ENCODE results near the gene GRM5. TPM values are rescaled to one million over a fixed set of nuclear protein-coding genes. Genes with fewer than 3 reads are reported as not detected.

GRM5 gene
- total and polyA plus RNA-seq, 4 donors, result not detected

DNA sequence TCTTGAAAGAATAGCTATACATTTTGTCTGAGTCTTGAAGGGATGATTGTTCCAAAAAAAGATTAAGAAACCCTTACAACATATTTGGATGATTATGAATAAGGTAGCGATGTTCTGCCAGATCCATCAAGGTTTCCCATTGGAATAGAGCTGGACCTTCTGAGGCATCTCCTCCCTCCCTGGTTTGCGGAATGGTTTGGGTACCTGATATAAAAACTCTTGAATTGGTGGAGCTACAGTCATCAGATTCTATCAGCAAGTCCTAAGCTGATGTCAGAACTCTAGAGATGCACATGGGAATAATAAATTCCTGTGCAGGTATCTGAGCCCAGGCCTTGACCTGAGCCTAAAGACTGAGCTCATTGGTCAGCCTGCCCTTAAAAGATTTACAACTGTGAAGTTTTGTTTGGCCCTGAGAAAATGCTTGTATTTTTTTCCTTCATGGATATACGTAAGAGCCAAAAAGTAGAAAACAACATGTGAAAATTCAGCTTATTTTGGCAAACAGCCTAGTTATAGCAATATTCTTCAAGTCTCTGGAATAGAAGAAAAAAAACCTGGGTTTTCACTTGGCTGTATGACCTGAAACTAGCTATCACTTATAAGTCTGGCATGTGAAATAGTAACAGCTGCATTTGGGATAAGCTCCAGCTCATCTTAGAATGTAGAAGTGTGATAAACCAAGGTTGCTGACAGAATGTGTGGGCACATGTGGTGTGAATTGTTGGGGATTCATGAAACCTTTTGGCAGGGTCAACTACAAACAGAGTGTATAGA is 462.5 kb downstream of the GRM5 start:
- Histone ChIP-seq H3K4me1 (ENCODE audit: control insufficient read depth in 4 of 4, insufficient read depth in 4 of 4, low read length in 3 of 4) (no peaks in the 10 kb centered on the region), H3K4me3 (ENCODE audit: low read depth in 1 of 3, low read length in 3 of 3) (no peak overlapping the region), H3K27me3 (ENCODE audit: control insufficient read depth in 4 of 4, insufficient read depth in 4 of 4, low read length in 3 of 4) (no peaks in the 10 kb centered on the region), H3K9ac (ENCODE audit: low read depth in 1 of 2, low read length in 2 of 2) (no peak overlapping the region), H3K9me3 (ENCODE audit: control insufficient read depth in 4 of 4, low read length in 3 of 4) (no peaks in the 10 kb centered on the region), H3K36me3 (ENCODE audit: control insufficient read depth in 4 of 4, insufficient read depth in 3 of 4, low read depth in 1 of 4, low read length in 3 of 4) (no peaks in the 10 kb centered on the region), H3K27ac (ENCODE audit: low read depth in 1 of 2, low read length in 2 of 2) (no peak overlapping the region)
- WGBS, result 90% methylated on average over 3 of the region's 3 CpGs
- no peak for DNase-seq (ENCODE audit: low spot score)
- TF ChIP-seq, protein P1, sequence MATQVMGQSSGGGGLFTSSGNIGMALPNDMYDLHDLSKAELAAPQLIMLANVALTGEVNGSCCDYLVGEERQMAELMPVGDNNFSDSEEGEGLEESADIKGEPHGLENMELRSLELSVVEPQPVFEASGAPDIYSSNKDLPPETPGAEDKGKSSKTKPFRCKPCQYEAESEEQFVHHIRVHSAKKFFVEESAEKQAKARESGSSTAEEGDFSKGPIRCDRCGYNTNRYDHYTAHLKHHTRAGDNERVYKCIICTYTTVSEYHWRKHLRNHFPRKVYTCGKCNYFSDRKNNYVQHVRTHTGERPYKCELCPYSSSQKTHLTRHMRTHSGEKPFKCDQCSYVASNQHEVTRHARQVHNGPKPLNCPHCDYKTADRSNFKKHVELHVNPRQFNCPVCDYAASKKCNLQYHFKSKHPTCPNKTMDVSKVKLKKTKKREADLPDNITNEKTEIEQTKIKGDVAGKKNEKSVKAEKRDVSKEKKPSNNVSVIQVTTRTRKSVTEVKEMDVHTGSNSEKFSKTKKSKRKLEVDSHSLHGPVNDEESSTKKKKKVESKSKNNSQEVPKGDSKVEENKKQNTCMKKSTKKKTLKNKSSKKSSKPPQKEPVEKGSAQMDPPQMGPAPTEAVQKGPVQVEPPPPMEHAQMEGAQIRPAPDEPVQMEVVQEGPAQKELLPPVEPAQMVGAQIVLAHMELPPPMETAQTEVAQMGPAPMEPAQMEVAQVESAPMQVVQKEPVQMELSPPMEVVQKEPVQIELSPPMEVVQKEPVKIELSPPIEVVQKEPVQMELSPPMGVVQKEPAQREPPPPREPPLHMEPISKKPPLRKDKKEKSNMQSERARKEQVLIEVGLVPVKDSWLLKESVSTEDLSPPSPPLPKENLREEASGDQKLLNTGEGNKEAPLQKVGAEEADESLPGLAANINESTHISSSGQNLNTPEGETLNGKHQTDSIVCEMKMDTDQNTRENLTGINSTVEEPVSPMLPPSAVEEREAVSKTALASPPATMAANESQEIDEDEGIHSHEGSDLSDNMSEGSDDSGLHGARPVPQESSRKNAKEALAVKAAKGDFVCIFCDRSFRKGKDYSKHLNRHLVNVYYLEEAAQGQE (IDR thresholded peaks at IDR 0.05), result no peak
- no peak for TF ChIP-seq EGR1 (IDR thresholded peaks at IDR 0.05; ENCODE audit: low read depth in 2 of 2)
- TF ChIP-seq, protein P2, sequence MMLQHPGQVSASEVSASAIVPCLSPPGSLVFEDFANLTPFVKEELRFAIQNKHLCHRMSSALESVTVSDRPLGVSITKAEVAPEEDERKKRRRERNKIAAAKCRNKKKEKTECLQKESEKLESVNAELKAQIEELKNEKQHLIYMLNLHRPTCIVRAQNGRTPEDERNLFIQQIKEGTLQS (IDR thresholded peaks at IDR 0.05), result no peak
- TF ChIP-seq HNF4A (conservative IDR thresholded peaks at IDR 0.05), result no peak
- TF ChIP-seq TAF1 (conservative IDR thresholded peaks at IDR 0.05), result no peak
- no peak for TF ChIP-seq GABPA (IDR thresholded peaks at IDR 0.05 in 1 of 2, conservative IDR thresholded peaks at IDR 0.05 in 1 of 2)
- TF ChIP-seq SP1 (IDR thresholded peaks at IDR 0.05), result no peak
- TF ChIP-seq RAD21 (IDR thresholded peaks at IDR 0.05), result no peak
- TF ChIP-seq RXRA (IDR thresholded peaks at IDR 0.05), result no peak
- TF ChIP-seq, protein P3, sequence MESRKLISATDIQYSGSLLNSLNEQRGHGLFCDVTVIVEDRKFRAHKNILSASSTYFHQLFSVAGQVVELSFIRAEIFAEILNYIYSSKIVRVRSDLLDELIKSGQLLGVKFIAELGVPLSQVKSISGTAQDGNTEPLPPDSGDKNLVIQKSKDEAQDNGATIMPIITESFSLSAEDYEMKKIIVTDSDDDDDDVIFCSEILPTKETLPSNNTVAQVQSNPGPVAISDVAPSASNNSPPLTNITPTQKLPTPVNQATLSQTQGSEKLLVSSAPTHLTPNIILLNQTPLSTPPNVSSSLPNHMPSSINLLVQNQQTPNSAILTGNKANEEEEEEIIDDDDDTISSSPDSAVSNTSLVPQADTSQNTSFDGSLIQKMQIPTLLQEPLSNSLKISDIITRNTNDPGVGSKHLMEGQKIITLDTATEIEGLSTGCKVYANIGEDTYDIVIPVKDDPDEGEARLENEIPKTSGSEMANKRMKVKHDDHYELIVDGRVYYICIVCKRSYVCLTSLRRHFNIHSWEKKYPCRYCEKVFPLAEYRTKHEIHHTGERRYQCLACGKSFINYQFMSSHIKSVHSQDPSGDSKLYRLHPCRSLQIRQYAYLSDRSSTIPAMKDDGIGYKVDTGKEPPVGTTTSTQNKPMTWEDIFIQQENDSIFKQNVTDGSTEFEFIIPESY (IDR thresholded peaks at IDR 0.05), result no peak
- TF ChIP-seq HNF4G (IDR thresholded peaks at IDR 0.05), result no peak
- no peak for TF ChIP-seq JUND (IDR thresholded peaks at IDR 0.05)
- no peak for TF ChIP-seq YY1 (IDR thresholded peaks at IDR 0.05)

DNA sequence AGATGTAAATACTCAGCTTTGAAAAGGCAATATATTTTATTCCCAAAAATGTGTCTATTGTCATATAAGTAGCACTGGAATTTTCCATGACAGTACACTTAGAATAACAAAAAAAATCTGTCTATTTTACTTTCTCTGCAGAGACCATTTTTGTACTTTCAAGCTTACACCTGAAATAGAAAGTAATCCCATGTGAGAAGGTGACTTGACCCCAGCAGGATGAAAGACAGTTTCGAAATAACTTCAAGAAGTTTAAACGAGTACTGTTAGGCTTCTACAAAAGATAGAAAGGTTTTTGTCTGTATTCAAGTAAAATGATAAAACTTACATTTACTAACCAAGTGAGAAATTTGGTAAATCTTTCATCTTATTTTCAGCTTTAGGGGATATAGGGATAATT is 468.4 kb downstream of the GRM5 start:
- no peak overlapping the region for H3K9ac ChIP-seq (ENCODE audit: low read depth in 1 of 2, low read length in 2 of 2)
- no peaks in the 10 kb centered on the region for H3K27me3 ChIP-seq (ENCODE audit: control insufficient read depth in 4 of 4, insufficient read depth in 4 of 4, low read length in 3 of 4)
- no peaks in the 10 kb centered on the region for H3K36me3 ChIP-seq (ENCODE audit: control insufficient read depth in 4 of 4, insufficient read depth in 3 of 4, low read depth in 1 of 4, low read length in 3 of 4)
- TF ChIP-seq, protein P4, sequence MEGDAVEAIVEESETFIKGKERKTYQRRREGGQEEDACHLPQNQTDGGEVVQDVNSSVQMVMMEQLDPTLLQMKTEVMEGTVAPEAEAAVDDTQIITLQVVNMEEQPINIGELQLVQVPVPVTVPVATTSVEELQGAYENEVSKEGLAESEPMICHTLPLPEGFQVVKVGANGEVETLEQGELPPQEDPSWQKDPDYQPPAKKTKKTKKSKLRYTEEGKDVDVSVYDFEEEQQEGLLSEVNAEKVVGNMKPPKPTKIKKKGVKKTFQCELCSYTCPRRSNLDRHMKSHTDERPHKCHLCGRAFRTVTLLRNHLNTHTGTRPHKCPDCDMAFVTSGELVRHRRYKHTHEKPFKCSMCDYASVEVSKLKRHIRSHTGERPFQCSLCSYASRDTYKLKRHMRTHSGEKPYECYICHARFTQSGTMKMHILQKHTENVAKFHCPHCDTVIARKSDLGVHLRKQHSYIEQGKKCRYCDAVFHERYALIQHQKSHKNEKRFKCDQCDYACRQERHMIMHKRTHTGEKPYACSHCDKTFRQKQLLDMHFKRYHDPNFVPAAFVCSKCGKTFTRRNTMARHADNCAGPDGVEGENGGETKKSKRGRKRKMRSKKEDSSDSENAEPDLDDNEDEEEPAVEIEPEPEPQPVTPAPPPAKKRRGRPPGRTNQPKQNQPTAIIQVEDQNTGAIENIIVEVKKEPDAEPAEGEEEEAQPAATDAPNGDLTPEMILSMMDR (IDR thresholded peaks at IDR 0.05; ENCODE audit: low read depth, low read length, missing input control), result no peak
- WGBS, result 62% methylated on average over 2 of the region's 2 CpGs
- H3K27ac ChIP-seq (ENCODE audit: low read depth in 1 of 2, low read length in 2 of 2), result no peak overlapping the region
- no peaks in the 10 kb centered on the region for H3K9me3 ChIP-seq (ENCODE audit: control insufficient read depth in 4 of 4, low read length in 3 of 4)
- no peak for DNase-seq (ENCODE audit: low spot score)
- H3K4me1 ChIP-seq (ENCODE audit: control insufficient read depth in 4 of 4, insufficient read depth in 4 of 4, low read length in 3 of 4), result no peaks in the 10 kb centered on the region
- H3K4me3 ChIP-seq (ENCODE audit: low read depth in 1 of 3, low read length in 3 of 3), result no peak overlapping the region
